ENCODE data around the gene MAGI3.

- TF ChIP-seq CTCF (IDR thresholded peaks at IDR 0.05) (no peak), POLR2A (IDR thresholded peaks at IDR 0.05) (no peak)
These were observed 203.4 kb downstream of the MAGI3 start for GRCh38 chr1:113593550-113594297.
